H1 (cell line): Measurements from ENCODE around the gene TACSTD2. TPM values are rescaled to one million over a fixed set of nuclear protein-coding genes. Genes with fewer than 3 reads are reported as not detected.

Source experiments
- CTCF ChIA-PET: fragments of 300-600 bp; sonication (Branson Sonifier 250); formaldehyde crosslinking; loops from one replicate; lab custom pipeline; 2021; ENCODE audit not compliant: partially characterized antibody; lab: Charles Lee
- POLR2A ChIA-PET: fragments of 300-600 bp; sonication (Branson Sonifier 250); formaldehyde crosslinking; loops from one replicate; lab custom pipeline; 2021; ENCODE audit warnings: inconsistent platforms; ENCODE audit not compliant: partially characterized antibody; lab: Charles Lee
- DNase-seq, 2 experiments: peaks; one replicate each; pipeline versions ENCODE4 v3.0.0 to v3.0.0-alpha.2; 2010 to 2022; ENCODE audit warnings: low spot score in 2 of 2, low read depth in 1 of 2, mixed read lengths in 1 of 2
- FAIRE-seq: peaks from 2 replicates; lab custom pipeline; 2011; peaks lifted over from hg19 to GRCh38; lab: Jason Lieb, UNC
- H2AFZ ChIP-seq: 2 replicates; pipeline ENCODE4 v1.8.1; 2012; ENCODE audit warnings: low read length, inconsistent platforms
- H2AK5ac ChIP-seq: 2 replicates; pipeline ENCODE4 v1.6.1; 2013; ENCODE audit warnings: low read depth, low read length
- H2BK120ac ChIP-seq: replicated peaks from 2 replicates; pipeline ENCODE3; 2013; ENCODE audit warnings: low read depth, low read length, inconsistent platforms
- H2BK12ac ChIP-seq: 2 replicates; pipeline ENCODE4 v1.6.1; 2013; ENCODE audit warnings: low read depth, low read length
- H2BK15ac ChIP-seq: 2 replicates; pipeline ENCODE4 v1.6.1; 2013; ENCODE audit warnings: low read length
- H2BK20ac ChIP-seq: 2 replicates; pipeline ENCODE4 v1.6.1; 2013; ENCODE audit warnings: low read length
- H2BK5ac ChIP-seq: 2 replicates; pipeline ENCODE4 v1.6.1; 2013; ENCODE audit warnings: low read depth, low read length
- H3K14ac ChIP-seq: 2 replicates; pipeline ENCODE4 v1.6.1; 2013; ENCODE audit warnings: inconsistent platforms; ENCODE audit not compliant: insufficient read length
- H3K18ac ChIP-seq: 2 replicates; pipeline ENCODE4 v1.6.1; 2013; ENCODE audit warnings: low read length; ENCODE audit errors: extremely low read depth
- H3K23ac ChIP-seq: 2 replicates; pipeline ENCODE4 v1.6.1; 2013; ENCODE audit warnings: inconsistent platforms; ENCODE audit not compliant: insufficient read length
- H3K23me2 ChIP-seq: 2 replicates; pipeline ENCODE4 v1.6.1; 2013; ENCODE audit warnings: low read depth, low read length
- H3K27ac ChIP-seq: 2 replicates; pipeline ENCODE4 v1.6.1; 2011; ENCODE audit warnings: low read depth, low read length, inconsistent platforms
- H3K27me3 ChIP-seq, 4 experiments: replicated peaks in 1 of 4; 1 replicate in 1 of 4; 2 replicates in 3 of 4; pipeline versions ENCODE4 v1.6.1 to v1.8.1; 2011 to 2013; ENCODE audit warnings: low read length in 3 of 4, mild to moderate bottlenecking in 3 of 4, inconsistent platforms in 2 of 4, mixed read lengths in 2 of 4, moderate library complexity in 1 of 4; ENCODE audit not compliant: control insufficient read depth in 3 of 4, insufficient read depth in 3 of 4; ENCODE audit errors: extremely low read depth in 1 of 4
- H3K36me3 ChIP-seq, 4 experiments: 2 replicates each; pipeline versions ENCODE4 v1.6.1 to v1.8.1; 2011 to 2013; ENCODE audit warnings: mild to moderate bottlenecking in 4 of 4, low read length in 3 of 4, moderate library complexity in 2 of 4, control low read depth in 1 of 4, inconsistent platforms in 1 of 4; ENCODE audit not compliant: insufficient read depth in 4 of 4, control insufficient read depth in 2 of 4
- H3K4ac ChIP-seq: replicated peaks from 2 replicates; pipeline ENCODE3; 2013; ENCODE audit warnings: low read length, low read depth, mixed read lengths, inconsistent platforms; ENCODE audit not compliant: insufficient read length
- H3K4me1 ChIP-seq, 4 experiments: replicated peaks in 1 of 4; 1 replicate in 1 of 4; 2 replicates in 3 of 4; pipeline versions ENCODE4 v1.6.1 to v1.8.1; 2011 to 2013; ENCODE audit warnings: low read length in 3 of 4, inconsistent platforms in 2 of 4, mixed read lengths in 1 of 4; ENCODE audit not compliant: insufficient read depth in 4 of 4, control insufficient read depth in 3 of 4
- H3K4me2 ChIP-seq, 2 experiments: 2 replicates each; pipeline versions ENCODE4 v1.6.1 to v1.8.1; 2011 to 2013; ENCODE audit warnings: low read depth in 2 of 2, low read length in 2 of 2, control low read depth in 1 of 2, inconsistent platforms in 1 of 2, mild to moderate bottlenecking in 1 of 2; ENCODE audit not compliant: insufficient read depth in 1 of 2
- H3K4me3 ChIP-seq, 4 experiments: fragments of 200-600, 300-600 bp in 1 of 4; sonication (generic), shearing (Covaris generic), sonication (Bioruptor Twin) in 1 of 4; 2 replicates each; pipeline versions ENCODE4 v1.5.1 to v1.8.1; 2011 to 2016; ENCODE audit warnings: low read length in 4 of 4, low read depth in 3 of 4, control low read depth in 2 of 4, inconsistent platforms in 2 of 4, mild to moderate bottlenecking in 2 of 4, mixed read lengths in 1 of 4, moderate library complexity in 1 of 4; ENCODE audit not compliant: insufficient read depth in 2 of 4; ENCODE audit errors: extremely low read depth in 1 of 4
- H3K56ac ChIP-seq: replicated peaks from 2 replicates; pipeline ENCODE3; 2013; ENCODE audit warnings: low read depth, mild to moderate bottlenecking, mixed read lengths, low read length, inconsistent platforms; ENCODE audit not compliant: insufficient read length
- H3K79me1 ChIP-seq: 2 replicates; pipeline ENCODE4 v1.6.1; 2013; ENCODE audit warnings: low read depth, low read length, control low read depth
- H3K79me2 ChIP-seq, 2 experiments: 2 replicates each; pipeline versions ENCODE4 v1.6.1 to v1.8.1; 2012 to 2013; ENCODE audit warnings: low read length in 2 of 2, mild to moderate bottlenecking in 2 of 2, inconsistent platforms in 1 of 2; ENCODE audit not compliant: insufficient read depth in 2 of 2, control insufficient read depth in 1 of 2
- H3K9ac ChIP-seq, 4 experiments: replicated peaks in 1 of 4; 1 replicate in 1 of 4; 2 replicates in 3 of 4; pipeline versions ENCODE4 v1.6.1 to v1.8.1; 2011 to 2013; ENCODE audit warnings: low read depth in 3 of 4, low read length in 3 of 4, control low read depth in 2 of 4, mild to moderate bottlenecking in 2 of 4, moderate library complexity in 2 of 4, inconsistent platforms in 1 of 4; ENCODE audit errors: extremely low read depth in 1 of 4
- H3K9me3 ChIP-seq, 2 experiments: 2 replicates each; pipeline versions ENCODE4 v1.6.1 to v1.8.1; 2012 to 2013; ENCODE audit warnings: mild to moderate bottlenecking in 2 of 2, moderate library complexity in 2 of 2, control low read depth in 1 of 2, inconsistent platforms in 1 of 2, low read depth in 1 of 2, low read length in 1 of 2, mixed read lengths in 1 of 2; ENCODE audit not compliant: insufficient read depth in 2 of 2
- H4K20me1 ChIP-seq, 2 experiments: replicated peaks in 1 of 2; 2 replicates each; pipeline versions ENCODE3 to v1.8.1; 2011 to 2013; ENCODE audit warnings: inconsistent platforms in 2 of 2, low read length in 2 of 2, mild to moderate bottlenecking in 1 of 2; ENCODE audit not compliant: insufficient read depth in 2 of 2, control insufficient read depth in 1 of 2
- H4K5ac ChIP-seq: 2 replicates; pipeline ENCODE4 v1.6.1; 2013; ENCODE audit warnings: low read length, low read depth, mixed read lengths, inconsistent platforms; ENCODE audit not compliant: insufficient read length
- H4K8ac ChIP-seq: 2 replicates; pipeline ENCODE4 v1.8.0; 2013; ENCODE audit warnings: mild to moderate bottlenecking, moderate library complexity, low read length, inconsistent platforms; ENCODE audit not compliant: insufficient read depth; ENCODE audit errors: extremely low read depth
- H4K91ac ChIP-seq: replicated peaks from 2 replicates; pipeline ENCODE3; 2013; ENCODE audit warnings: low read length, mixed read lengths, inconsistent platforms; ENCODE audit not compliant: insufficient read length
- ATF3 ChIP-seq: IDR thresholded peaks from 2 replicates; pipeline ENCODE4 v1.6.1; 2011; ENCODE audit warnings: low read depth, mild to moderate bottlenecking, low read length; ENCODE audit not compliant: insufficient read depth
- BCL11A ChIP-seq, 2 experiments: IDR thresholded peaks; one replicate each; pipeline ENCODE4 v1.6.1; 2011; ENCODE audit warnings: low read depth in 2 of 2, low read length in 2 of 2, mild to moderate bottlenecking in 2 of 2
- BRCA1 ChIP-seq: IDR thresholded peaks from 2 replicates; pipeline ENCODE4 v1.6.1; 2012; ENCODE audit warnings: low read depth, low read length, improper control_type of control experiment
- CBX8 ChIP-seq: fragments of 300-800, 300-1000 bp; sonication (generic); IDR thresholded peaks from 2 replicates; pipeline ENCODE4 v1.7.1; 2016; ENCODE audit warnings: low read depth, low read length, borderline replicate concordance
- CEBPB ChIP-seq: IDR thresholded peaks from 2 replicates; pipeline ENCODE4 v1.6.1; 2012; ENCODE audit warnings: low read depth, low read length
- CHD1 ChIP-seq: IDR thresholded peaks from 2 replicates; pipeline ENCODE4 v1.6.1; 2012; ENCODE audit warnings: low read depth, low read length, improper control_type of control experiment
- JUND ChIP-seq: IDR thresholded peaks from 2 replicates; pipeline ENCODE4 v1.6.1; 2011; ENCODE audit warnings: mild to moderate bottlenecking, improper control_type of control experiment, low read length
- MAX ChIP-seq: IDR thresholded peaks from 2 replicates; pipeline ENCODE4 v1.6.1; 2012; ENCODE audit warnings: inconsistent platforms
- SIN3A ChIP-seq, 2 experiments: IDR thresholded peaks in 1 of 2; conservative IDR thresholded peaks in 1 of 2; 2 replicates each; pipeline ENCODE4 v1.6.1; 2011 to 2012; ENCODE audit warnings: low read length in 2 of 2, improper control_type of control experiment in 1 of 2, low read depth in 1 of 2, mild to moderate bottlenecking in 1 of 2
- SP1 ChIP-seq: IDR thresholded peaks from 2 replicates; pipeline ENCODE4 v1.6.1; 2011; ENCODE audit warnings: low read depth, low read length
- SP2 ChIP-seq: IDR thresholded peaks from 2 replicates; pipeline ENCODE4 v1.6.1; 2012; ENCODE audit warnings: mild to moderate bottlenecking, low read length, inconsistent platforms
- SUZ12 ChIP-seq: fragments of 200-600 bp; sonication (generic); IDR thresholded peaks from 2 replicates; pipeline ENCODE4 v1.6.1; 2012; ENCODE audit warnings: mild to moderate bottlenecking, inconsistent platforms, low read length, moderate library complexity, mixed read lengths
- TAF7 ChIP-seq: optimal IDR thresholded peaks from 2 replicates; pipeline ENCODE3; 2011; ENCODE audit warnings: low read depth, mild to moderate bottlenecking, inconsistent platforms, low read length, moderate library complexity, borderline replicate concordance
- TCF12 ChIP-seq: IDR thresholded peaks from 2 replicates; pipeline ENCODE4 v1.6.1; 2011; ENCODE audit warnings: low read depth, mild to moderate bottlenecking, low read length
- TEAD4 ChIP-seq: IDR thresholded peaks from 2 replicates; pipeline ENCODE4 v1.6.1; 2012; ENCODE audit warnings: low read depth, low read length, inconsistent platforms, mixed read lengths
- WGBS, 2 experiments: shearing (Covaris generic) in 1 of 2; methylation state at CpG; one replicate each; pipeline versions ENCODE4 v1.1.6 to v1.1.7; 2013 to 2015; ENCODE audit warnings: low lambda C conversion rate in 2 of 2, mixed read lengths in 2 of 2, inconsistent platforms in 1 of 2, low coverage in 1 of 2, missing lambda C conversion rate in 1 of 2; ENCODE audit not compliant: insufficient replicate concordance in 2 of 2, insufficient coverage in 1 of 2, insufficient read length in 1 of 2; ENCODE audit errors: extremely low coverage in 1 of 2, missing lambda C conversion rate in 1 of 2; 5-methylcytosine and 5-hydroxymethylcytosine counted together
- polyA plus RNA-seq, 7 experiments: library from polyadenylated mRNA; depleted of rRNA in 3 of 7; stranded (reverse) in 5 of 7; unstranded in 2 of 7; fragments of >200 nt in 5 of 7; fragments of 200-250 nt in 2 of 7; gene quantifications; 1 replicate in 5 of 7; 2 replicates in 1 of 7; 4 replicates in 1 of 7; pipeline versions ENCODE4 v1.2.1 to v1.2.3, GENCODE V29; 2011 to 2013; ENCODE audit warnings: missing spikeins in 2 of 7, mixed read lengths in 2 of 7
- total RNA-seq: library from RNA; stranded (reverse); fragmentation: NEBNext Ultra II Directional; extraction: Animal tissue kit (Norgen Biotek cat#: 25700); gene quantifications from 2 replicates; pipeline ENCODE4 v1.2.1, GENCODE V29; 2021

Gene TACSTD2
- total and polyA plus RNA-seq, 2 of the 8 experiments (the other 6 are each of a cell fraction or from before 2014, with no cell fraction given) = 0.76 to 0.85 TPM

GRCh38 chr1:58539553-58539952, 37.5 kb downstream of the TACSTD2 start:
- FAIRE-seq (no peak), DNase-seq (no peak)
- no peak overlapping the region for H4K91ac ChIP-seq
- no peaks in the 10 kb centered on the region for H3K9me3 ChIP-seq
- no peaks in the 10 kb centered on the region for H3K4me1 ChIP-seq
- ChIA-PET POLR2A (no interaction called here), CTCF (interaction anchor here (1.0 to 2.8 kb wide), 3 partner anchors 24 to 288 kb away, joined by 3 to 14 read pairs (median 5); no protein-coding TSS in a partner anchor)
- no peak overlapping the region for H2BK120ac ChIP-seq
- no peak overlapping the region for H3K27ac ChIP-seq
- H3K4me2 ChIP-seq = no peak overlapping the region
- no peak overlapping the region for H3K4me3 ChIP-seq
- no peak overlapping the region for H3K18ac ChIP-seq
- H2AFZ ChIP-seq = no peak overlapping the region
- no peak overlapping the region for H2BK5ac ChIP-seq
- no peaks in the 10 kb centered on the region for H3K23me2 ChIP-seq
- H3K4ac ChIP-seq = no peak overlapping the region
- 89% methylated on average over 2 of the region's 2 CpGs; no CpG with 5 or more reads in 1 of the 2 experiments for WGBS, 2 experiments
- H3K9ac ChIP-seq = no peak overlapping the region
- H3K79me1 ChIP-seq = no peaks in the 10 kb centered on the region
- no peak overlapping the region for H3K14ac ChIP-seq
- H2BK15ac ChIP-seq = no peak overlapping the region
- no peak overlapping the region for H2BK20ac ChIP-seq
- H4K8ac ChIP-seq = no peak overlapping the region
- no peaks in the 10 kb centered on the region for H3K36me3 ChIP-seq
- H3K56ac ChIP-seq = no peak overlapping the region
- no peaks in the 10 kb centered on the region for H4K20me1 ChIP-seq
- no peaks in the 10 kb centered on the region for H3K79me2 ChIP-seq
- H2AK5ac ChIP-seq = no peak overlapping the region
- H3K23ac ChIP-seq = no peak overlapping the region
- no peak overlapping the region for H2BK12ac ChIP-seq
- H3K27me3 ChIP-seq = no peaks in the 10 kb centered on the region
- H4K5ac ChIP-seq = no peak overlapping the region
- TF ChIP-seq SIN3A (conservative IDR thresholded peaks at IDR 0.05 in 1 of 2, IDR thresholded peaks at IDR 0.05 in 1 of 2; ENCODE audit: low read depth in 1 of 2, low read length in 2 of 2) = no peak
- TF ChIP-seq CBX8 = no peak
- TF ChIP-seq JUND = no peak
- TF ChIP-seq SUZ12 = no peak
- no peak for TF ChIP-seq TEAD4
- no peak for TF ChIP-seq BRCA1
- TF ChIP-seq CHD1 = no peak
- no peak for TF ChIP-seq SP2
- no peak for TF ChIP-seq TCF12
- no peak for TF ChIP-seq ATF3
- TF ChIP-seq SP1 = no peak
- TF ChIP-seq CEBPB = no peak
- no peak for TF ChIP-seq BCL11A (IDR thresholded peaks at IDR 0.05; ENCODE audit: low read depth in 2 of 2, low read length in 2 of 2)
- TF ChIP-seq MAX = no peak
- no peak for TF ChIP-seq TAF7
